Neural cell (in vitro differentiated cells): ENCODE measurements around the gene PLIN4.

Experiments
- EP300 ChIP-seq: fragments of 450-650 bp; conservative IDR thresholded peaks from 2 replicates; pipeline ENCODE4 v1.6.1; 2014; ENCODE audit warnings: antibody characterized with exemption, mild to moderate bottlenecking, moderate library complexity; ENCODE audit not compliant: poor library complexity, severe bottlenecking
- TAF1 ChIP-seq: IDR thresholded peaks from 2 replicates; pipeline ENCODE4 v1.6.1; 2012; ENCODE audit warnings: low read depth
- TF ChIP-seq, protein P1 (sequence below): fragments of 450-650 bp; IDR thresholded peaks from 2 replicates; pipeline ENCODE4 v1.5.1; 2014; ENCODE audit warnings: antibody characterized with exemption, mild to moderate bottlenecking, moderate library complexity; ENCODE audit not compliant: poor library complexity, severe bottlenecking

DNA sequence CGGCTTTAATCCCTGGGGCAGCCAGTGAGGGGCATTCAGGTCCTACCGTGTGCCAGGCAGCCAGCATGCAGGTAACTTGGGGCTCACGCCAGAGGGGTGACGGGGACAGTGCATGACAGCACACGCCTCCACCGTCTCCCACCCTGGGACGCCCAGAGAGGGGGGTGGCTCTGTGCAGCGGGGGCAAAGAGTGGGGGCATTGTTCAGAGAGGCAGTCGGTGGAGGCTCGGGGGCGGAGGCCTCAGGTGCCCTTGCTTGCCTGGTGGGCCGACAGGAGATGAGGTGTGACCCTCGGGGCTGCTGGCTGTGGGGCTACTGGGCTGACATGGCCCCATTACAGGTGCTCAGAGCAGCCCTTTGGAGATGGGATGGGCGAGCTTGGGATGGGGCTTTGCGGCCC, 18.4 kb downstream of the PLIN4 start:
- TF ChIP-seq TAF1 (no peak), EP300 (no peak)
- TF ChIP-seq, protein P1, sequence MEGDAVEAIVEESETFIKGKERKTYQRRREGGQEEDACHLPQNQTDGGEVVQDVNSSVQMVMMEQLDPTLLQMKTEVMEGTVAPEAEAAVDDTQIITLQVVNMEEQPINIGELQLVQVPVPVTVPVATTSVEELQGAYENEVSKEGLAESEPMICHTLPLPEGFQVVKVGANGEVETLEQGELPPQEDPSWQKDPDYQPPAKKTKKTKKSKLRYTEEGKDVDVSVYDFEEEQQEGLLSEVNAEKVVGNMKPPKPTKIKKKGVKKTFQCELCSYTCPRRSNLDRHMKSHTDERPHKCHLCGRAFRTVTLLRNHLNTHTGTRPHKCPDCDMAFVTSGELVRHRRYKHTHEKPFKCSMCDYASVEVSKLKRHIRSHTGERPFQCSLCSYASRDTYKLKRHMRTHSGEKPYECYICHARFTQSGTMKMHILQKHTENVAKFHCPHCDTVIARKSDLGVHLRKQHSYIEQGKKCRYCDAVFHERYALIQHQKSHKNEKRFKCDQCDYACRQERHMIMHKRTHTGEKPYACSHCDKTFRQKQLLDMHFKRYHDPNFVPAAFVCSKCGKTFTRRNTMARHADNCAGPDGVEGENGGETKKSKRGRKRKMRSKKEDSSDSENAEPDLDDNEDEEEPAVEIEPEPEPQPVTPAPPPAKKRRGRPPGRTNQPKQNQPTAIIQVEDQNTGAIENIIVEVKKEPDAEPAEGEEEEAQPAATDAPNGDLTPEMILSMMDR = no peak
